ENCODE results near the gene MSANTD1.

MSANTD1 gene

GRCh38 chr4:3209551-3210325 lies 39.2 kb upstream of the MSANTD1 start:
- Histone ChIP-seq H3K27me3 (ENCODE audit: control insufficient read depth, insufficient read depth, low read length) (no peaks in the 10 kb centered on the region), H3K4me1 (ENCODE audit: control insufficient read depth, insufficient read depth, low read length) (no peaks in the 10 kb centered on the region), H3K9ac (ENCODE audit: low read length) (no peak overlapping the region), H3K4me3 (ENCODE audit: low read length) (no peak overlapping the region), H3K36me3 (ENCODE audit: control insufficient read depth, insufficient read depth, low read length) (peaks cover 43% of the 10 kb centered on the region), H3K27ac (ENCODE audit: low read depth, low read length) (no peak overlapping the region)

DNA sequence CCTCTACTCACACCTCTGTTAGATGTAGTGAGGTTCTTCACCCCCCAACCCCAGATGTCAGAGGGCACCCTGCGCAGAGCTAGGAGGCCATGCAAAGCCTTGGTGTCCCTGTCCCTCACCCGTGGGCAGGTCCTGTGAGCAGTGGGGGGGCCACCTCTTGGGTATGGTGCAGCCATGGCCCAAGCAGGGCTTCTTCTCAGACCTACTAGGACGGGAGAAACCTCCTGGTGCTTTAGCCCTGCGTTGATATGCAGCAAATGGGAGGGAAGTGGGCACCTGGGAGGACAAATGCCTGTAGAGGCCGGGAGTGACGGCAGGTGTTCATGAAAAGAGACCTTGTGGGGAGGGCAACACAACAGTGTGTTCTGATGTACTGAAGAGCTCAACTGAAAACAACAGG lies 38.5 kb upstream of the MSANTD1 start:
- Histone ChIP-seq H3K36me3 (ENCODE audit: control insufficient read depth, insufficient read depth, low read length) (peaks cover 50% of the 10 kb centered on the region), H3K4me3 (ENCODE audit: low read length) (no peak overlapping the region), H3K27ac (ENCODE audit: low read depth, low read length) (no peak overlapping the region), H3K27me3 (ENCODE audit: control insufficient read depth, insufficient read depth, low read length) (no peaks in the 10 kb centered on the region), H3K4me1 (ENCODE audit: control insufficient read depth, insufficient read depth, low read length) (no peaks in the 10 kb centered on the region), H3K9ac (ENCODE audit: low read length) (no peak overlapping the region)

GRCh38 chr4:3211866-3212265 lies 37.1 kb upstream of the MSANTD1 start:
- no peaks in the 10 kb centered on the region for H3K27me3 ChIP-seq (ENCODE audit: control insufficient read depth, insufficient read depth, low read length)
- no peak overlapping the region for H3K27ac ChIP-seq (ENCODE audit: low read depth, low read length)
- peaks cover 47% of the 10 kb centered on the region for H3K36me3 ChIP-seq (ENCODE audit: control insufficient read depth, insufficient read depth, low read length)
- no peaks in the 10 kb centered on the region for H3K4me1 ChIP-seq (ENCODE audit: control insufficient read depth, insufficient read depth, low read length)
- H3K4me3 ChIP-seq (ENCODE audit: low read length) = no peak overlapping the region
- H3K9ac ChIP-seq (ENCODE audit: low read length) = no peak overlapping the region

GRCh38 chr4:3212391-3213105 lies 36.4 kb upstream of the MSANTD1 start:
- Histone ChIP-seq H3K4me3 (ENCODE audit: low read length) (no peak overlapping the region), H3K4me1 (ENCODE audit: control insufficient read depth, insufficient read depth, low read length) (no peaks in the 10 kb centered on the region), H3K27me3 (ENCODE audit: control insufficient read depth, insufficient read depth, low read length) (no peaks in the 10 kb centered on the region), H3K27ac (ENCODE audit: low read depth, low read length) (no peak overlapping the region), H3K36me3 (ENCODE audit: control insufficient read depth, insufficient read depth, low read length) (peaks cover 47% of the 10 kb centered on the region), H3K9ac (ENCODE audit: low read length) (no peak overlapping the region)

GRCh38 chr4:3213106-3213425 lies 35.9 kb upstream of the MSANTD1 start:
- Histone ChIP-seq H3K4me3 (ENCODE audit: low read length) (no peak overlapping the region), H3K4me1 (ENCODE audit: control insufficient read depth, insufficient read depth, low read length) (no peaks in the 10 kb centered on the region), H3K36me3 (ENCODE audit: control insufficient read depth, insufficient read depth, low read length) (peaks cover 47% of the 10 kb centered on the region), H3K27me3 (ENCODE audit: control insufficient read depth, insufficient read depth, low read length) (no peaks in the 10 kb centered on the region), H3K9ac (ENCODE audit: low read length) (no peak overlapping the region), H3K27ac (ENCODE audit: low read depth, low read length) (no peak overlapping the region)

DNA sequence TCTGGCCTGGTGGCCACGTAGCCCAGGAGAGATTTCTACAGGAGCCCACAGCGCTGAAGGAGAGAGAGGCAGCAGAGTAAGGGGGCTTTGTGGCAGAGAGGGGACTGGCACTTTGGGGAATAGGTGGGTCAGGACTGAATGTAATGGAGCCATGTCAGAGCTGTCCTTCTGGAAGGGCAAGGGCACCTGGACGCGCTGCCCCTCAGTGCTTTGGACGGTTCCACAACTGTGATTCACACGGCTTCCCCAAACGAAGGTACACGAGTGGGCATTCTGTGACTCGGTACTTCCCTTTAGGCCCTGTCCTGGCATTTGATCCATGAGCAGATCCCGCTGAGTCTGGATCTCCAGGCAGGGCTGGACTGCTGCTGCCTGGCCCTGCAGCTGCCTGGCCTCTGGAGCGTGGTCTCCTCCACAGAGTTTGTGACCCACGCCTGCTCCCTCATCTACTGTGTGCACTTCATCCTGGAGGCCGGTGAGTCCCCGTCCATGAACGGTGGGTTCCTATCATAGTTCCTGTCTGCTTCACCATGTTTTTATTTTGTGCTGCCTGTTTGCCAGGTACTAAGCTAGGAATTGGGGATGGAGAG lies 35.2 kb upstream of the MSANTD1 start:
- Histone ChIP-seq H3K4me3 (ENCODE audit: low read length) (no peak overlapping the region), H3K36me3 (ENCODE audit: control insufficient read depth, insufficient read depth, low read length) (peaks cover 48% of the 10 kb centered on the region), H3K27me3 (ENCODE audit: control insufficient read depth, insufficient read depth, low read length) (no peaks in the 10 kb centered on the region), H3K4me1 (ENCODE audit: control insufficient read depth, insufficient read depth, low read length) (no peaks in the 10 kb centered on the region), H3K27ac (ENCODE audit: low read depth, low read length) (no peak overlapping the region), H3K9ac (ENCODE audit: low read length) (no peak overlapping the region)

DNA sequence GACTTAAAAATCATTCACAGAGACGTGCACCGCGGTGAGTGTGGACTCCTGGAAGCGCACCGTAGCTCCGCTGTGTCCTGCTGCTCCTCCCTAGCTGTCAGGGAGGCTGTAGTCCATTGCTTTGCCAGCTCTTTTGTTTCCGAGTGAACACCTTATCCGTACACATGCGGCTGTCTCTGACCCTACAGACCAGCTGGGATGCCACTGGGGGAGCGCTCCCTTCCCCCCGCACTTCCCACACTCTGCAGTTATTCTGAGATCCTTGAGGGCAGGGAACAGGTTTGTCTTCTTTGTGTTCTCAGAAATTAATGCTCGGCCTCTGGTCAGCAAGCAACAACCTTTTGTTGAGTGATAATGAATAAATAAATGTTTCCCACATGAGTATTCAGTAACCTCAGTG lies 33.7 kb upstream of the MSANTD1 start:
- Histone ChIP-seq H3K4me1 (ENCODE audit: control insufficient read depth, insufficient read depth, low read length) (no peaks in the 10 kb centered on the region), H3K4me3 (ENCODE audit: low read length) (no peak overlapping the region), H3K36me3 (ENCODE audit: control insufficient read depth, insufficient read depth, low read length) (peaks cover 53% of the 10 kb centered on the region), H3K27ac (ENCODE audit: low read depth, low read length) (no peak overlapping the region), H3K9ac (ENCODE audit: low read length) (no peak overlapping the region), H3K27me3 (ENCODE audit: control insufficient read depth, insufficient read depth, low read length) (no peaks in the 10 kb centered on the region)

DNA sequence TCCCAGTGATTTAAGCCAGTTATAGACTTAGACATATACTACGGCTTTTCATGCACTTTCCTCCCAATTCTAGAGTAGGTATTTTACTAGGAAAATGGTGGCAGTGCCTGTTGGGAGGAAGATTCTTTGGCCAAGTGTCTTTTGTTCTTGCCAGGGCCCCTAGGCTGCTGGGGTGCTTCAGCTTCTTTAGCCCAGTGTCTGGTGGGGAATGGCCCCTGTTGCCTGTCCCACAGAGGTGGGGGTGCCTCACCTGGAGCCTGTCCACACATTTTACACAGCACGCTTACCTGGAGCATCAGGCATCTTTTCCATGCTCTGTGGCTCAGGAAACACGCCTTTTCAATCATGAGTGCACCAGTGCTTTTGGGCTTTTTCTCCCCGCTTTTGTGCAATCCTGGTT lies 33.2 kb upstream of the MSANTD1 start:
- Histone ChIP-seq H3K27me3 (ENCODE audit: control insufficient read depth, insufficient read depth, low read length) (no peaks in the 10 kb centered on the region), H3K4me1 (ENCODE audit: control insufficient read depth, insufficient read depth, low read length) (no peaks in the 10 kb centered on the region), H3K4me3 (ENCODE audit: low read length) (no peak overlapping the region), H3K27ac (ENCODE audit: low read depth, low read length) (no peak overlapping the region), H3K36me3 (ENCODE audit: control insufficient read depth, insufficient read depth, low read length) (peaks cover 53% of the 10 kb centered on the region), H3K9ac (ENCODE audit: low read length) (no peak overlapping the region)

DNA sequence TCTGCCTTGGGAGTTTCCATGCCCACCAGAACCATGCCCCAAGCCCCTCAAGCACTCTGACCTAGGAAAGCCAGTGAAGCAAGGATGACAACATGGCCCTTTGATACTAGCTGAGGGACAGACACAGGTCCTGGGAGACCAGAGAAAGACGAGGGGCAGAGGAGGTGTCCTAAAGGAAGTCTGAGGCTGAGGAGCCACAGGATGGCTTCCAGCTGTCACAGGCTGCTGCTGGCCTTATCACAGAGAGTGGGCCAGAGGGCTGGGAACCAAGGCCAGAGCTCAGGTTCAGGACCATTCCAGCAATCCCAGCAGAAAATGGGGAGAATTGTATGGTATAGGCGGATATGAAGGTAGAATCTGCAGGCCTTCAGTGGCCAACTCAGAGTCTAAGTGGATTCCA lies 31.7 kb upstream of the MSANTD1 start:
- Histone ChIP-seq H3K36me3 (ENCODE audit: control insufficient read depth, insufficient read depth, low read length) (peaks cover 50% of the 10 kb centered on the region), H3K4me1 (ENCODE audit: control insufficient read depth, insufficient read depth, low read length) (no peaks in the 10 kb centered on the region), H3K27ac (ENCODE audit: low read depth, low read length) (no peak overlapping the region), H3K9ac (ENCODE audit: low read length) (no peak overlapping the region), H3K4me3 (ENCODE audit: low read length) (no peak overlapping the region), H3K27me3 (ENCODE audit: control insufficient read depth, insufficient read depth, low read length) (no peaks in the 10 kb centered on the region)

GRCh38 chr4:3217771-3218170 lies 31.2 kb upstream of the MSANTD1 start:
- Histone ChIP-seq H3K4me3 (ENCODE audit: low read length) (no peak overlapping the region), H3K36me3 (ENCODE audit: control insufficient read depth, insufficient read depth, low read length) (peaks cover 45% of the 10 kb centered on the region), H3K27ac (ENCODE audit: low read depth, low read length) (no peak overlapping the region), H3K4me1 (ENCODE audit: control insufficient read depth, insufficient read depth, low read length) (no peaks in the 10 kb centered on the region), H3K9ac (ENCODE audit: low read length) (no peak overlapping the region), H3K27me3 (ENCODE audit: control insufficient read depth, insufficient read depth, low read length) (no peaks in the 10 kb centered on the region)

GRCh38 chr4:3218824-3219760 lies 29.9 kb upstream of the MSANTD1 start:
- Histone ChIP-seq H3K4me1 (ENCODE audit: control insufficient read depth, insufficient read depth, low read length) (no peaks in the 10 kb centered on the region), H3K36me3 (ENCODE audit: control insufficient read depth, insufficient read depth, low read length) (peaks cover 42% of the 10 kb centered on the region), H3K27ac (ENCODE audit: low read depth, low read length) (no peak overlapping the region), H3K27me3 (ENCODE audit: control insufficient read depth, insufficient read depth, low read length) (no peaks in the 10 kb centered on the region), H3K9ac (ENCODE audit: low read length) (no peak overlapping the region), H3K4me3 (ENCODE audit: low read length) (no peak overlapping the region)
